ENCODE measurements around the gene CENPH.
"Not testable (repeated sequence)": the region's sequence is repeated elsewhere in the genome, so short reads cannot be mapped to it uniquely, and the experiment has no call there.

Gene CENPH

DNA sequence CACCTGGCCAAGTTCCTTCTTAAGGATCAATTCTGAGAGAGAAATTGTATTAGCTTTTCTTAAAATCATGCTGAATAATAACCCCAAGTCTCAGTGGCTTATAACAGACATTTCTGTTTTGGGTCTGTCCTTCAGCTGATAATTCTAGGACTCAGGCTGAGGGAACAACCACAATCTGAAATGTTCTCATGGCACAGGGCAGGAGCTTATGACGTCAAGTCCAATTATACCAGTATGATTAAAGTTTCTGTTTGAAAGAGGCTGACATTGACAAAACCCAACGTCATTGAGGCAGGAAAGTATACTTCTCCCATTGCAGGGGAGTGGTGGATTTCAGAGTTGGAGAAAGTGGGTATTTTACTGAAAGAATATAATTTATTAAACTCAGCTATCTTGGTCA lies 21.8 kb downstream of the CENPH start:
- DNase-seq: no peak

DNA sequence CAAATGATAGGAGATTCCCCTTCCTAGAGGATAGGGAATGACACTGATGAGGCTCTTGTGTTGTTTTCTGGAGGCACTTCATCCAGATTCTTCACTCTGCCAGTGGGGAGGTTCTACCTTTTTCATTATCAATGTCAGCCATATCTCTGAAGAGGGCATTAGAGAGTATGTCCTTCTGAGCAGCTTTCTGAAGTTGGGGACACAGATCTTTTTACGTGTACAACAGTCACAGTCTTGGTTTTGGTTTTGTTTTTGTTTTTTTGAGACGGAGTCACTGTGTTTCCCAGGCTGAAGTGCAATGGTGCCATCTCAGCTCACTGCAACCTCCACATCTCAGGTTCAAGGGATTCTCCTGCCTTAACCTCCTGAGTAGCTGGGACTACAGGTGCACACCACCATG lies 22.6 kb downstream of the CENPH start:
- DNase-seq: no peak

DNA sequence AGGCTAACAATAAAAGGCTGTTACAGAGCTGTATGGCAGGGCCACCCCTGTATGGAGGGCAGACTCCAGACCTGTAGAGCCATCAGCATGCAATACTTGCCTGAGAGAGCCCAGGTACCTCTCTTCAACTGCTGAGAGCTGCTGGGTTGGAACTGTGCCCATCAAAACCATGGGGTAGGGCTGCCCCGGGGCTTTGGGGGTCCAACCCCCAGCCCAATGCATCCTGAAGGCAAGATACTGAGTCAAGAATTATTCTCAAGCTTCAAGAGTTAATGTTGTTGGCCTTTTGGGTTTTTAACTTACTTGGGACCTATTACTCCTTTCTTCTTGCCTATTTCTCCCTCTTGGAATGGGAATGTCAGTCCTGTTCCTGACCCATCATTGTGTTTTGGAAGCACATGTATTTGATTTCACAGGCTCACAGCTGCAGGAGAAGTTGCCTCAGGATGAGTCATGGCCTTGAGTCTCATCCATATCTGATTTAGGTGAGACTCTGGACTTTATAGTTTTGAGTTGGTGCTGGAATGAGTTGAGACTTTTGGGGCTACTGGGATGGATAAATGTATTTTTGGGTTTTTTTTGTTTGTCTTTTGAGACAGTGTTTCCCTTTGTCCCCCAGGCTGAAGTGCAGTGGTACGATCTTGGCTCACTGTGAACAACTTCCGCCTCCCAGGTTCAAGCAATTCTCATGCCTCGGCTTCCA lies 24.3 kb downstream of the CENPH start:
- DNase-seq: no peak

DNA sequence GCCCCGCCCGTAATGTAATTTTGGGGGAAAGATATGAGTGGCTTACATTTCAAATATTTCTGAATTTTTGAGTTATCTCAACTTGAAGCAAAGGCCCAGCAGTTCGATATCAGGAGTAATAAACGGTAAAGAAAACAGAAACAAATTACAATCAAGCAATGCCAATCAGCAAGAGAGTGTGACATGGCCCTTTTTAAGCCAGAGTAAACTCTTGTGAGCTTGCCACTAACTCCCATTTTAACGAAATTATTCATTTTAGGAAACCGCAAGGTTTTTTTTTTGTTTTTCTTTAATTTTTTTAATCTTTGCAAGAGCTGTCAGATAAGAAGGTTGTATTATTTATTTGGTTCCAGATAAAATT lies 27.7 kb downstream of the CENPH start:
- DNase-seq: no peak

DNA sequence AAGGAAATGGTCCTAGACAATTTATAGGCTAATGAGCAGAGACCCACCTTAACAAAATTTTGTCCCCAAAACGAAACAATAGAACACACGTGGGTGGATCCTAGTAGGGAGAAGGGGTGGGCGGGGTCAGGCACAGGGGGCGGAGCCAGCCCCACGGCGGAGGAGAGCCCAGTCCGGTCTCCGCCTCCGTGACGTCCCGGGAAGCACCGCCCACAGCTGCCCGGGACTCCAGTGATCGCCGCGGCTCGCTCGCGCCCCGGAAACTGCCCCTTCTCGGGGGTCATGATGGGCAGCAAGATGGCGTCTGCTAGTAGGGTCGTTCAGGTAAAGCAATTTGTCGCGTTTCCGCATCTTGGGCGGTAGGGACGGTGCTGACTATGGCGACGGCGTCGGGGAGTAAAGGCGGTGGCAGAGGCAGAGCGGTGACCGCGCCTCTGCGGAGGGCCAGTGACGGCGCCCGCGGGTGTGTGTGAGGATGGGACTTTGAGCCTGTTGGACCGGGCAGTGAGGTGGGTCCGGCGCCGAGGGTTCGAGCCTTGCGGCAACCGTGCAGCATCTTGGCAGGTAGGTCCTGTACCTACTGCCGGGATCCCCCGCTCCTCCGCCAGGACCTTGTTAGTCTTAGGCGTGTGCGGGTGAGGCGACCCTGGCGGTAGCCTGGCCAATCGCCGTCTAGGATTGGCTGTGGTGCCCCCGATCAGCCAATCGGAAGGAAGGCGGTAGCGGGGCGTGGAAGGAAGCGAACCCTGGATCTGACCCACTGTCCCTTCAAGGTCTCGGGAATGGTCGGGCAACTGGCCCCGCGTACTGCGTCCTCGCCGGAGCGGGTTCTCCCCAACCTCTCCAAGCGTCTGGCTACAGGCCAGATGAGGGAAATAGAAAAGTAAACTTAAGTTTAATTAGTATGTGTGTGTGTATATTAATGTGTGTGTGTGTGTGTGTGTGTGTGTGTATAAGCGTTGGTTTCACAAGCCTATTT lies 28.5 kb downstream of the CENPH start:
- peak; percentile 97 for DNase-seq

DNA sequence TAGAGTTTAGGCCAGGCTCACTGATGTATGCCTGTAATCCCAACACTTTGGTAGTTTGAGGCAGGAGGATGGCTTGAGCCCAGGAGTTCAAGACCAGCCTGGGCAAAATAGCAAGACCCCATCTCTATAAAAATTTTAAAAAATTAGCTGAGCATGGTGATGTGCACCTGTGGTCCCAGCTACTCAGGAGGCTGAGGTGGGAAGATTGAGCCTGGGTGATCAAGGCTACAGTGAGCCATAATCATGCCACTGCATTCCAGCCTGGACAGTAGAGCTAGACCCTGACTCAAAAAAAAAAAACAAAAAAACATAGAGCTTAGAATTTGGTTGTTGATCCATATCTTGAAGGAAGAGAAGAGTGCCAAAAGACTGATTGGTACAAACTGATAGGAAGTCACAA lies 30.6 kb downstream of the CENPH start:
- DNase-seq: no peak

DNA sequence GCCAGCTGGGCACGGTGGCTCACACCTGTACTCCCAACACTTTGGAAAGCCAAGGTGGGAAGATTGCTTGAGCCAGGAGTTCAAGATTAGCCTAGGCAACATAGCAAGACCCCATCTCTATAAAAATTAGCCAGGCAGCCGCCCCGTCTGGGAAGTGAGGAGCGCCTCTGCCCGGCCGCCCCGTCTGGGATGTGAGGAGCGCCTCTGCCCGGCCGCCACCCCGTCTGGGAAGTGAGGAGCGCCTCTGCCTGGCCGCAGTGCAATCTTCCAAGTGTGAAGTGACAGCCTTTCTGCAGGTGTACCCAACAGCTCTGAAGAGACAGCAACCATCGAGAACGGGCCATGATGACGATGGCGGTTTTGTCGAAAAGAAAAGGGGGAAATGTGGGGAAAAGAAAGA lies 31.0 kb downstream of the CENPH start:
- not testable (repeated sequence) for DNase-seq

DNA sequence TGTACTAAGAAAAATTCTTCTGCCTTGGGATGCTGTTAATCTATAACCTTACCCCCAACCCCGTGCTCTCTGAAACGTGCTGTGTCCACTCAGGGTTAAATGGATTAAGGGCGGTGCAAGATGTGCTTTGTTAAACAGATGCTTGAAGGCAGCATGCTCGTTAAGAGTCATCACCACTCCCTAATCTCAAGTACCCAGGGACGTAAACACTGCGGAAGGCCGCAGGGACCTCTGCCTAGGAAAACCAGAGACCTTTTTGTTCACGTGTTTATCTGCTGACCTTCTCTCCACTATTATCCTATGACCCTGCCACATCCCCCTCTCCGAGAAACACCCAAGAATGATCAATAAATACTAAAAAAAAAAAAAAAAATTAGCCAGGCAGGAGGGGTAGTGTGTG lies 31.4 kb downstream of the CENPH start:
- not testable (repeated sequence) for DNase-seq

DNA sequence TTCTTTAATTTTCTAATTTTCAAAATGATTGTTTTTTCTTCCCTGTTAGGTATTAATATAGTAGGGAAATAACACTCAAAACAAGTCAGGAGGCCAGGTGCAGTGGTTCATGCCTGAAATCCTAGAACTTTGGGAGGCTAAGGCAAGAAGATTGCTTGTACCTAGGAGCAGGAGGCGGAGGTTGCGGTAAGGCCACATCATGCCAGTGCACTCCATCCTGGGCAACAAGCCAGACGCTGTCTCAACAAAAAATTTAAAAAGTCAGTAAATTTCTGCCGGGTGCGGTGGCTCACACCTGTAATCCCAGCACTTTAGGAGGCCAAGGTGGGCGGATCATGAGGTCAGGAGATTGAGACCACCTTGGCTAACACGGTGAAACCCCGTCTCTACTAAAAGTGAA lies 35.1 kb downstream of the CENPH start:
- no peak for DNase-seq

DNA sequence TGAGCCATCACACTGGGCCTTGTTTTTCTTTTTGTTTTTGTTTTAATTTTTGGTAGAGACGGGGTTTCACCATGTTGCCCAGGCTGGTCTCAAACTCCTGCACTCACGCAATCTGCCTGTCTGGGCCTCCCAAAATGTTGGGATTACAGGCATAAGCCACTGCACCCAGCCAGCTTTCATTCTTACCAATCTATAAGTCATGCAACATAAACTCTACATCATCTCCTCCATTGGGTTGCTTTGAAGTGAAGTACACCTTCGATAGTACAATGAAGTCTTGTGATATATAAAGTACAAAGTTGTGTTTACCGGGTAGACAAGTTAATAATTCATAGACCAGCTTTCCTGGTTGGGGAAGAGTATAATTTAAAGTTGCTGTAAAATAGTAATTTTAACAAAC lies 36.5 kb downstream of the CENPH start:
- no peak for DNase-seq

DNA sequence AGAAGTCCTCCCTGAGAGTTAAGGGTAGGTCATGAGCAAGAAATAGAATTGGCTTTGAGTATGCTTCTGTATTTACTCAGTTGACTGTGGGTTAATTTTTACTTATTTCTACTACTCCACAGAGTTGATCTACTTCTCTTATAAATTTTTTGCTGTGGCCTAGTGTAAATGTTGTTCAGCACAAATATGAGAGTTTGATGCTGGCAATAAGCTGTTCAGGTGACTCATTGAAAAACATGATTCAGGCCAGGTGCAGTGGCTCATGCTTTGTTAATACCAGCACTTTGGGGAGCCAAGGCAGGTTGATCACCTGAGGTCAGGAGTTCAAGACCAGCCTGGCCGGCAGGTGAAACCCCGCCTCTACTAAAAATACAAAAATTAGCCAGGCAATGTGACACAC lies 40.8 kb downstream of the CENPH start:
- DNase-seq: no peak

DNA sequence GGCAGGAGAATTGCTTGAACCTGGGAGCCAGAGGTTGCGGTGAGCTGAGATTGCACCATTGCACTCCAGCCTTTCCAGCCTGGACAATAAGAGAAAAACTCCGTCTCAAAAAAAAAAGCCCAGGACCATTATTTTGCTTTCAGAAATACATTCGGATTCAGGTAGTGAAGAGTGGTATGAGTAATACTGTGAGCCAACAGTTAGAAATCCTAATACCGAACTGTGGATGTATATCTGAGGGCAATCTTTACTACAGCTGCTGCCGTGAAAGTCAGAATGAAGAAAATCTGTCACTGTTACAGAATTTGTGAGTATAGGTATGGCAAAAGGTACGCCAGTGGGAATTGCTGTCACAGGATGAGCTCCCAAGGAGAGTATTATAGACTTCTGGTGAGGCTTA lies 41.9 kb downstream of the CENPH start:
- DNase-seq: no peak

DNA sequence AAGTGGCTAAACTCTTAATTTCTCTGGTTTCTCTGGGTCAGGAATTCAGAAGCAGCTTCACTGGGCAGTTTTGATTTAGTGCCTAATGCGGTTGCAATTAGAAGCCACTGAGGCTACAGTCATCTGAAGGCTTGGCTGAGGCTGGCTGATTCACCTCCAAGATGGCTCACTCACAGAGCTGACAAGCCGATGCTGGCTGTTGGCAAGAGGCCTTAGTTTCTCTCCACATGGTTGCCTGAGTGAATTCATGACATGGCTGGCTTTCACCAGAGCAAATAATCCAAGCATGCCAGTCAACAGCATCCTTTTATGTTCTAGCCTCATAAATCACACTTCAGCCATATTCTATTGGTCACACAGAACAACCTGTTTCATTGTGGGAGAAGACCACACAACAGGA lies 42.5 kb downstream of the CENPH start:
- no peak for DNase-seq

DNA sequence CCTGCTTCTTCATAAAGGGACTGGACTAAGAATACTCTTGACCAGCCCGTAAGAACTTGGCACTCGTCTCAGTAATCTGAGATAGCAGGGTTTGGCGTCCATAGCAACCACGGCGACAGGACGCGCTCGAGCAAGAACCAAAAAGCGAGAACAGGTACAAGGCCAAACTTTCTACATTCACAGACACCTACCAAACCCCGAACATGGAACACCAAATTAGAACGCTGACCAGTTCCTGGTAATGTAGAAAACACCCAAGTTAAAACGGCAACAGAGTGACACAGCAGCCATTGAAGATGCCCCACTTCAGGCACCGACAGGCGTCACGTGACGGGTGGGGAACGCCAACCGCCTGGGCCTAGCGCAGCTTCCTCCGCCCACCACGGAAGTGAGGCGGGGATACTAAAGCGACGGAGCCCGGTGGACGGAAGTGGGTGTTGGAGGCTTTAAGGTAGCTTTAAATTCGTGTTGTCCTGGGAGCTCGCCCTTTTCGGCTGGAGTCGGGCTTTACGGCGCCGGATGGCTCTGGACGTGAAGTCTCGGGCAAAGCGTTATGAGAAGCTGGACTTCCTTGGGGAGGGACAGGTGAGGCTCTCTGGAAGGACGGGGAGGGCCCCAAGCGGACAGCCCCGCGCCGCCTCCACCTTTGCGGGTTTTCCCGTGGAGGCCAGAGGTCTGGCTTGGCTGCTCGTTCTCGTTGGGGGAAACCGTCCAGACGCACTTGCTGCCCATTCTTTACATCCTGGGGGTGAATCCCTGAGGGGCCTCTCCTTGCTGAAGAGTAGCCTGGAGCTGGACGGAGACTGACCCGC lies 45.3 kb downstream of the CENPH start, which contains the start of gene CDK7:
Gene CDK7, plus strand, starts transcription at position 430 of the 812 bp plus-strand sequence. Its CDS starts 90 bp downstream, at position 520.
- DNase-seq: peak; percentile 96

DNA sequence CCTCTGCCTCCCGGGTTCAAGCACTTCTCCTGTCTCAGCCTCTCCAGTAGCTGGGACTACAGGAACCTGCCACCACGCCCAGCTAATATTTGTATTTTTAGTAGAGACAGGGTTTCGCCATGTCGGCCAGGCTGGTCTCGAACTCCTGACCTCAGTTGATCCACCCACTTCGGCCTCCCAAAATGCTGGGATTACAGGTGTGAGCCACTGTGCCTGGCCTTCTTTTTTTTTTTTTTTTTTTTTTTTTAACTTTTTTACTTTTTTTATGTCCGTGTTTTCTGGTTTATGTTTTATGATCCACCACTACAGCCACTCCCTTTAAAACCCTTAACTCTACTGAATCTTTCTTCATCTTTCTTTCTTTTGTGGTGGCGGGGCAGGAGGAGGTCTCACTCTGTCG lies 47.4 kb downstream of the CENPH start:
- not testable (repeated sequence) for DNase-seq

DNA sequence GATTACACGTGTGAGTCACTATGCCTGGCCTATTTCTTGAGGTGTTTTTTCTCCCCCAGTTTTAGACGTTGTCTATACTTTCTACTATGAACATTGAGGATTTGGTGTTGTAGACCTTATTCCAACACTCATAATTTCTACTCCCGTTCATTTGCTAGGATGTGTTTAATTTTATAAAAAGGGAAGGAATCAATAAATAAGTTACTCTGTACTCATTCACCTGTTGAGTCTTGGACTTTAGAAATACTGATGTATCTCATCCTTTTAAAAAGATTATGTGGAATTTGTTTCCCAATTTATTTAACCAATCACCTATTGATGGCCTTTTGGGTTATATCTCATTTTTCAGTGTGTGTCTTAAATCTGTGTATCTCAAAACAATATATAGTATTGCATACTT lies 48.5 kb downstream of the CENPH start:
- no peak for DNase-seq

DNA sequence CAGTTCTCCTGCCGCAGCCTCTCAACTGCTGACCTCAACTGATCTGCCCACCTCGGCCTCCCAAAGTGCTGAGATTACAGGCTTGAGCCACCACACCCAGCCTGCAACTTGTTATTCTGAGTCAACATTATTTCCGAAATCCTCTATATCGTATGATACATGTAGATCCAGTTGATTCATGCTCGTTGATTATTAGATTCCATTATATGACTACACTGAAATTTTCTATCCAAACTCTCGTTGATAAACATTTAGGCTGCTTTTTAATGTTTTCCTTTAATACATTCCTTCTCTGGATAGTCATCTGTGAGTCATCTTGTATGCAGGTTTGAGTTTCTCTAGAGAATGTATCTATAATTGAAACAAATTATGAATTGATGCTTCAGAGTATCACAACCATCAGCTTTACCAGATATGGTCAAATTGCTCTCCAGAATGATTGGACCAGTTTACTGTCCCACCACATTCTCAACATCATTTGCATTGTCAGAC lies 49.4 kb downstream of the CENPH start:
- DNase-seq: no peak

DNA sequence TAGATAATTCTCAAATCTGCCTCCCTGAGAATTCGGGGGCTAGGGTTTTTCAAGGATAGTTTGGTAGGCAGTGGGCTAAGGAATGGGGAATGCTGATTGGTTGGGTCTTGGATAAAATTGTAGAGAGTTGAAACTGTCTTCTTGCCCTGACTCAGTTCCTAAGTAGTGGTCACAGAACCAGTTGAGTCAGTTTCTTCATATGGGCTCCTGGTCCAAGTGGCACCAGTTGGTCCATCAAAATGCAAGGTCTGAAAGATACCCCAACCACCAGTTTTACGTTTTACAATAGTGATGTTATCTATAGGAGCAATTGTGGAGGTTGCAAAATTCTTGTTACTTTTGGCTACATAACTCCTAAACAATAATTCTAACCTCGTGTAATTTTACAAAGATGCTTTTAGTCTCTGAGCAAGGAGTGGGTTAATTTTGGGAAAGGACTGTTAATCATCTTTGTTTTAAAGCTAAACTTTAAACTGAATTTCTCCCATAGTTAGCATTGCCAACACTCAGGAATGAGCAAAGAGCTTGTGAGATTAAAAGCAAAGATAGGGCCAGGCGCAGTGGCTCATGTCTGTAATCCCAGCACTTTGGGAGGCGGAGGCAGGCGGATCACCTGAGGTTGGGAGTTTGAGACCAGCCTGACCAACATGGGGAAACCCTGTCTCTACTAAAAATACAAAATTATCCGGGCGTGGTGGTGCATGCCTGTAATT lies 53.0 kb downstream of the CENPH start:
- DNase-seq: no peak

DNA sequence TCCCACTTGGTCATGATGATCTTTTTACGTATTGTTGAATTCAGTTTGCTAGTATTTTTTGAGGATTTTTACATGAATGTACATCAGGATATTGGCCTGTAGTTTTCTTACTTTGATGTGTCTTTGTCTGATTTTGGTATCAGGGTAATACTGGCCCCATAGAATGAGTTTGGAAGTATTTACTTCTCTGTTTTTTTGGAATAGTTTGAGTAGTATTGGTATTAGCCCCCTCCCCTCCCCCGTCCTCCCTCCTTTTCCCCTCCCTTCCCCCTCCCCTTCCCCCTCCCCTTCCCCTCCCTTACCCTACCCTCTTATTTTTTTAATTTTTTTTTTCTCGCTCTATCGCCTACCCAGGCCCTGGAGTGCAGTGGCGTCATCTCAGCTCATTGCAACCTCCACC lies 55.6 kb downstream of the CENPH start:
- no peak for DNase-seq

DNA sequence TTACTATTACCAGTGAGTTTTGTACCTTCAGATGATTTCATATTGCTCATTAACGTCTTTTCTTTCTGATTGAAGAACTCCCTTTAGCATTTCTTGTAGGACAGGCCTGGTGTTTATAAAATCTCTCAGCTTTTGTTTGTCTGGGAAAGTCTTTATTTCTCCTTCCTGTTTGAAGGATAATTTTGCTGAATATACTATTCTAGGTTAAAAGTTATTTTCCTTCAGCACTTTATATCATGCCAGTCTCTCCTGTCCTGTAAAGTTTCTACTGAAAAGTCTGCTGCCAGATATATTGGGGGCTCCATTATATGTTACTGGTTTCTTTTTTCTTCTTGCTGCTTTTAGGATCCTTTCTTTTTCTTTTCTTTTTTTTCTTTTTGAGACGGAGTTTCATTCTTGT lies 58.6 kb downstream of the CENPH start:
- no peak for DNase-seq

DNA sequence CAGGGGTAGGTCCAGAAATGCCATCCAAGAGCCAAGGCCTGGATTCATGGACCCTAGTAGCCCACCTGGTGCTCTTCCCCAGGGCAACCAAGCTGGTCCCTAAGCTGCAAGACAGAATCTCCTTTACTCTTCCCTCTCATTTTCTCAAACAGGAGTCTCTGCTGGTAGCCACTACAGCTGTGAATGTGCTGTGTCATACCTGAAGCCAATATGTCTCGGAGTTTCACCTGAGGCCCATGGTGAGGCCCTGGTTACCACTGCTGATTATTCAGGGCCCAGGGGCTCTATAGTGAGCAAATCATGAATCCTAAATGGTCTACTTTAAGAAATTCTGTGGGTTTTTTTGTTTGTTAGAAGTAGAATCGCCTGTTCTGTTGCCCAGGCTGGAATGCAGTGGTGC lies 61.2 kb downstream of the CENPH start:
- no peak for DNase-seq

DNA sequence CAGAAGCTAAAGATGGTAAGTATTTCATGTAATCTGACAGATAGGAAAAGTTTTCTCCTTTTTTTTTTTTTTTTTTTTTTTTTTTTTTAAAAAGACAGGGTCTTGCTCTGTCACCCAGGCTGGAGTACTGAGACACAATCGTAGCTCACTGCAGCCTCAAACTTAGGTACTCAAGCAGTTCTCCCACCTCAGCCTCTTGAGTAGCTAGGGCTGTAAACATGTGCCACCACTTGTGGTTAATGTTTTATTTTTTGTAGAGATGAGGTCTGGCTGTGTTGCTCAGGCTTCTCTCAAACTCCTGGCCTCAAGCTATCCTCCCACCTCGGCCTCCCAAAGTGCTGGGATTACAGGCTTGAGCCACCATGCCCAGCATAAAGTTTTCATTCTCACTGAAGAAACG lies 63.1 kb downstream of the CENPH start:
- no peak for DNase-seq

Data from stimulated activated CD4-positive, alpha-beta T cell treated with anti-CD3 and anti-CD28 coated beads, Interleukin-15, amount 100 ng/mL, for 24 hours (primary cell).